Sigmoid colon (tissue), 4 donors: ENCODE measurements around the gene DCST1.

Source experiments
- POLR2A ChIP-seq, 2 donors: fragments of 450-650 bp; IDR thresholded peaks; one replicate each; pipeline ENCODE4 v1.6.1; 2016; ENCODE audit warnings: antibody characterized with exemption in 2 of 2, mild to moderate bottlenecking in 2 of 2, moderate library complexity in 2 of 2
- POLR2AphosphoS5 ChIP-seq, 4 donors: sonication (generic); formaldehyde crosslinking; IDR thresholded peaks; one replicate each; pipeline ENCODE4 v1.6.1; 2017; ENCODE audit warnings: antibody characterized with exemption in 4 of 4
- TF ChIP-seq, protein P1 (sequence below), 4 experiments: fragments of 450-650 bp in 3 of 4; fragments of 200-600 bp in 1 of 4; IDR thresholded peaks; one replicate each; pipeline ENCODE4 v1.5.1; 2016 to 2019; ENCODE audit warnings: antibody characterized with exemption in 4 of 4, mild to moderate bottlenecking in 3 of 4, moderate library complexity in 2 of 4

GRCh38 chr1:155052439-155053395, 19.1 kb downstream of the DCST1 start:
- TF ChIP-seq, protein P1, sequence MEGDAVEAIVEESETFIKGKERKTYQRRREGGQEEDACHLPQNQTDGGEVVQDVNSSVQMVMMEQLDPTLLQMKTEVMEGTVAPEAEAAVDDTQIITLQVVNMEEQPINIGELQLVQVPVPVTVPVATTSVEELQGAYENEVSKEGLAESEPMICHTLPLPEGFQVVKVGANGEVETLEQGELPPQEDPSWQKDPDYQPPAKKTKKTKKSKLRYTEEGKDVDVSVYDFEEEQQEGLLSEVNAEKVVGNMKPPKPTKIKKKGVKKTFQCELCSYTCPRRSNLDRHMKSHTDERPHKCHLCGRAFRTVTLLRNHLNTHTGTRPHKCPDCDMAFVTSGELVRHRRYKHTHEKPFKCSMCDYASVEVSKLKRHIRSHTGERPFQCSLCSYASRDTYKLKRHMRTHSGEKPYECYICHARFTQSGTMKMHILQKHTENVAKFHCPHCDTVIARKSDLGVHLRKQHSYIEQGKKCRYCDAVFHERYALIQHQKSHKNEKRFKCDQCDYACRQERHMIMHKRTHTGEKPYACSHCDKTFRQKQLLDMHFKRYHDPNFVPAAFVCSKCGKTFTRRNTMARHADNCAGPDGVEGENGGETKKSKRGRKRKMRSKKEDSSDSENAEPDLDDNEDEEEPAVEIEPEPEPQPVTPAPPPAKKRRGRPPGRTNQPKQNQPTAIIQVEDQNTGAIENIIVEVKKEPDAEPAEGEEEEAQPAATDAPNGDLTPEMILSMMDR (IDR thresholded peaks at IDR 0.05): peak in 3 of 4 experiments; percentile 17 to 37 (median 18)
- TF ChIP-seq POLR2AphosphoS5 (IDR thresholded peaks at IDR 0.05) (no peak), POLR2A (IDR thresholded peaks at IDR 0.05) (no peak)
